HepG2 (cell line): ENCODE measurements around the gene RABGEF1. TPM values are rescaled to one million over a fixed set of nuclear protein-coding genes. Genes with fewer than 3 reads are reported as not detected.
"Not testable (repeated sequence)": the region's sequence is repeated elsewhere in the genome, so short reads cannot be mapped to it uniquely, and the experiment has no call there.

Source experiments
- ATAC-seq: fragments of 200-7000 bp; cut with Tn5 transposase; 3 replicates; pipeline ENCODE4 v1.9.1; 2020; ENCODE audit warnings: mild to moderate bottlenecking, moderate library complexity
- BruUV-seq: library from RNA; stranded (reverse); fragments of 400-500 nt; replicated peaks from 2 replicates; lab custom pipeline; 2021; lab: Mats Ljungman, UMichigan
- CTCF ChIA-PET: fragments of 300-600 bp; formaldehyde crosslinking; extraction: SDS; loops from one replicate; lab custom pipeline; 2021; ENCODE audit warnings: low total read pairs, inconsistent platforms, low intra/inter-chr PET ratio; lab: Yijun Ruan, JAX
- POLR2A ChIA-PET: fragments of 350-600 bp; sonication (Branson Sonifier 250); formaldehyde crosslinking; loops from one replicate; lab custom pipeline; 2020; ENCODE audit warnings: antibody characterized with exemption, inconsistent platforms; lab: Yijun Ruan, JAX
- DNase-seq: peaks from one replicate; pipeline ENCODE4 v3.0.0-alpha.2; 2015; ENCODE audit warnings: low spot score
- FAIRE-seq: peaks from 3 replicates; lab custom pipeline; 2011; peaks lifted over from hg19 to GRCh38; lab: Jason Lieb, UNC
- H2AFZ ChIP-seq: one replicate; pipeline ENCODE4 v1.6.1; 2011; ENCODE audit warnings: low read length, inconsistent platforms
- H3K27ac ChIP-seq: fragments of 300-600 bp; 3 replicates; pipeline ENCODE4 v1.8.0; 2011; ENCODE audit warnings: mixed run types, mild to moderate bottlenecking, mixed read lengths, low read length, inconsistent platforms; ENCODE audit not compliant: insufficient read depth; ENCODE audit errors: extremely low read length
- H3K27me3 ChIP-seq, 2 experiments: fragments of 200-600 bp in 1 of 2; 2 replicates in 1 of 2; 3 replicates in 1 of 2; pipeline versions ENCODE4 v1.6.0 to v1.8.0; 2011; ENCODE audit warnings: low read length in 2 of 2, mild to moderate bottlenecking in 2 of 2, moderate library complexity in 2 of 2, inconsistent platforms in 1 of 2; ENCODE audit not compliant: insufficient read depth in 2 of 2, control insufficient read depth in 1 of 2
- H3K36me3 ChIP-seq, 2 experiments: fragments of 200-600 bp in 1 of 2; replicated peaks in 1 of 2; 2 replicates in 1 of 2; 3 replicates in 1 of 2; pipeline versions ENCODE4 v1.5.1 to v1.8.0; 2011; ENCODE audit warnings: low read length in 2 of 2, inconsistent platforms in 1 of 2; ENCODE audit not compliant: insufficient read depth in 2 of 2, control insufficient read depth in 1 of 2
- H3K4me1 ChIP-seq: 2 replicates; pipeline ENCODE4 v1.5.1; 2012; ENCODE audit warnings: low read length, inconsistent platforms; ENCODE audit not compliant: insufficient read depth
- H3K4me2 ChIP-seq: 2 replicates; pipeline ENCODE4 v1.6.0; 2011; ENCODE audit warnings: low read depth, low read length, inconsistent platforms
- H3K4me3 ChIP-seq, 3 experiments: fragments of 200-600 bp in 1 of 3; sonication (generic), shearing (Covaris generic) in 1 of 3; replicated peaks in 1 of 3; 2 replicates each; pipeline ENCODE4 v1.5.1; 2011 to 2016; ENCODE audit warnings: low read length in 3 of 3, inconsistent platforms in 2 of 3, low read depth in 2 of 3, mild to moderate bottlenecking in 2 of 3, control low read depth in 1 of 3, mixed read lengths in 1 of 3; ENCODE audit not compliant: insufficient read depth in 1 of 3
- H3K79me2 ChIP-seq: one replicate; pipeline ENCODE4 v1.6.1; 2011; ENCODE audit warnings: low read length, inconsistent platforms; ENCODE audit not compliant: insufficient read depth
- H3K9ac ChIP-seq: 2 replicates; pipeline ENCODE4 v1.6.0; 2011; ENCODE audit warnings: mild to moderate bottlenecking, low read depth, low read length, inconsistent platforms; ENCODE audit not compliant: insufficient read depth
- H3K9me3 ChIP-seq: 2 replicates; pipeline ENCODE4 v1.5.1; 2012; ENCODE audit warnings: mild to moderate bottlenecking, low read length
- H4K20me1 ChIP-seq: 2 replicates; pipeline ENCODE4 v1.6.0; 2011; ENCODE audit warnings: inconsistent platforms, mild to moderate bottlenecking, low read length, moderate library complexity; ENCODE audit not compliant: insufficient read depth
- AKAP8 ChIP-seq: sonication (generic); formaldehyde crosslinking; IDR thresholded peaks from 2 replicates; pipeline ENCODE4 v1.5.1; 2020; ENCODE audit warnings: mild to moderate bottlenecking, missing genetic modification reagents
- ATF7 ChIP-seq, 2 experiments: fragments of 450-650 bp in 1 of 2; sonication (generic) in 1 of 2; formaldehyde crosslinking in 1 of 2; IDR thresholded peaks; 2 replicates each; pipeline versions ENCODE4 v1.4.0 to v1.6.1; 2016 to 2020; ENCODE audit warnings: antibody characterized with exemption in 1 of 2, mild to moderate bottlenecking in 1 of 2, missing genetic modification reagents in 1 of 2
- ZHX1 ChIP-seq: sonication (generic); formaldehyde crosslinking; IDR thresholded peaks from 2 replicates; pipeline ENCODE4 v1.8.1; 2022; ENCODE audit warnings: low read depth, mild to moderate bottlenecking, missing genetic modification reagents
- ZNF121 ChIP-seq: sonication (generic); formaldehyde crosslinking; IDR thresholded peaks from 2 replicates; pipeline ENCODE4 v1.5.0; 2020; ENCODE audit warnings: mild to moderate bottlenecking, missing genetic modification reagents
- ZNF770 ChIP-seq: sonication (generic); formaldehyde crosslinking; IDR thresholded peaks from 2 replicates; pipeline ENCODE4 v1.5.0; 2020; ENCODE audit warnings: mild to moderate bottlenecking, missing genetic modification reagents
- WGBS: methylation state at CpG from one replicate; pipeline ENCODE4 v1.1.6; 2017; ENCODE audit warnings: low lambda C conversion rate; 5-methylcytosine and 5-hydroxymethylcytosine counted together
- in situ Hi-C: cut with HindIII; loops from 2 replicates; pipeline ENCODE4 v1.10.0; 2017; ENCODE audit warnings: low pct_unique_long_range_greater_than_20kb; ENCODE audit not compliant: extremely low pct_ligation_motif_present
- intact Hi-C: fragments of 100-400 bp; cut with micrococcal nuclease; formaldehyde crosslinking; loops from one replicate; pipeline ENCODE4 v1.10.0; 2022; ENCODE audit not compliant: unreplicated experiment
- polyA plus RNA-seq, 8 experiments: library from polyadenylated mRNA; depleted of rRNA in 3 of 8; stranded (reverse) in 7 of 8; unstranded in 1 of 8; fragments of >200 nt; fragmentation: Illumina TruSeq in 4 of 8; extraction: Trizol in 4 of 8; gene quantifications; 2 replicates each; pipeline versions ENCODE4 v1.2.1 to v1.2.3, GENCODE V29; 2011 to 2016; ENCODE audit warnings: low read depth in 4 of 8, missing spikeins in 1 of 8, mixed read lengths in 1 of 8; ENCODE audit not compliant: insufficient read depth in 1 of 8
- total RNA-seq, 5 experiments: library from RNA; depleted of rRNA; stranded (reverse); fragments of >200 nt; fragmentation: Illumina TruSeq; extraction: Trizol; gene quantifications; 2 replicates each; pipeline ENCODE4 v1.2.3, GENCODE V29; 2016; ENCODE audit warnings: low read depth in 1 of 5

Gene RABGEF1
- total and polyA plus RNA-seq, 2 of the 13 experiments (the other 11 are each of a cell fraction or from before 2014, with no cell fraction given), result 22.7 to 35.3 TPM

- peak; percentile 85 for TF ChIP-seq ZNF770 (CRISPR knock-in tag)
- 0 out of 2 replicates have a peak, but pooled peaks have one; percentile 30 for TF ChIP-seq AKAP8 (CRISPR knock-in tag)
- peak; percentile 89 for TF ChIP-seq ZNF121
- peak; percentile 71 for TF ChIP-seq ATF7 (IDR thresholded peaks at IDR 0.05)
- TF ChIP-seq ATF7 (CRISPR knock-in tag; IDR thresholded peaks at IDR 0.05), result no peak
- 0 out of 2 replicates have a peak, but pooled peaks have one; percentile 27 for TF ChIP-seq ZHX1 (CRISPR knock-in tag)
- TF ChIP-seq, all 625 proteins: peak for 6
Measured at GRCh38 chr7:66741710-66742049, 1.1 kb downstream of the RABGEF1 start (continued).

GRCh38 chr7:66742298-66742697, 1.8 kb downstream of the RABGEF1 start:
- DNase-seq, CTCF ChIA-PET, H3K27ac ChIP-seq, H3K9me3 ChIP-seq, intact Hi-C loops, H3K36me3 ChIP-seq, H3K27me3 ChIP-seq, H4K20me1 ChIP-seq, FAIRE-seq, BruUV-seq, ATAC-seq, H2AFZ ChIP-seq: not testable (repeated sequence)
- in situ Hi-C loops, result loop anchor here (5.0 kb wide), 1 partner anchor 35 kb away; no protein-coding TSS in a partner anchor
- H3K4me1 ChIP-seq, result peaks cover 38% of the 10 kb centered on the region
- H3K4me2 ChIP-seq, result peak overlapping the region; percentile 83
- POLR2A ChIA-PET, result interaction anchor here (1.0 to 1.6 kb wide), 3 partner anchors 38 to 115 kb away, joined by 3 to 4 read pairs (median 3); no protein-coding TSS in a partner anchor
- H3K9ac ChIP-seq, result peak overlapping the region; percentile 54; the same call in 1 of the 2 replicates
- H3K4me3 ChIP-seq, result peak overlapping the region; percentile 34 to 94 (median 48); a peak in 4 of 6 replicates
- WGBS, result 58% methylated on average over 3 of the region's 4 CpGs
- H3K79me2 ChIP-seq, result peaks cover 66% of the 10 kb centered on the region
